WTC11 (cell line): Measurements from ENCODE around the gene UQCC3. TPM values are rescaled to one million over a fixed set of nuclear protein-coding genes. Genes with fewer than 3 reads are reported as not detected.
A peak's percentile ranks its signal among the peaks of the same experiment; 100 is the strongest.

Experiments used
- ATF1 ChIP-seq: sonication (generic); formaldehyde crosslinking; IDR thresholded peaks from 2 replicates; pipeline ENCODE4 v1.8.1; 2023; ENCODE audit warnings: mild to moderate bottlenecking, moderate library complexity, missing genetic modification reagents
- CBFB ChIP-seq: sonication (generic); formaldehyde crosslinking; IDR thresholded peaks from 2 replicates; pipeline ENCODE4 v1.8.1; 2022; ENCODE audit warnings: mild to moderate bottlenecking, low read depth, missing genetic modification reagents
- ELF4 ChIP-seq: sonication (generic); formaldehyde crosslinking; IDR thresholded peaks from 2 replicates; pipeline ENCODE4 v1.8.1; 2022; ENCODE audit warnings: low read depth, mild to moderate bottlenecking, moderate library complexity, missing genetic modification reagents
- ETV6 ChIP-seq: sonication (generic); formaldehyde crosslinking; IDR thresholded peaks from 2 replicates; pipeline ENCODE4 v1.8.1; 2022; ENCODE audit warnings: mild to moderate bottlenecking, missing genetic modification reagents
- FOXP1 ChIP-seq: sonication (generic); formaldehyde crosslinking; IDR thresholded peaks from 2 replicates; pipeline ENCODE4 v1.8.0; 2022; ENCODE audit warnings: missing genetic modification reagents, mild to moderate bottlenecking, moderate library complexity, borderline replicate concordance
- IRF2 ChIP-seq: sonication (generic); formaldehyde crosslinking; IDR thresholded peaks from 2 replicates; pipeline ENCODE4 v1.8.0; 2022; ENCODE audit warnings: low read depth, missing genetic modification reagents, borderline replicate concordance
- JUN ChIP-seq: sonication (generic); formaldehyde crosslinking; IDR thresholded peaks from 2 replicates; pipeline ENCODE4 v1.8.0; 2023; ENCODE audit warnings: mild to moderate bottlenecking, missing genetic modification reagents
- NFYB ChIP-seq: sonication (generic); formaldehyde crosslinking; conservative IDR thresholded peaks from 2 replicates; pipeline ENCODE4 v1.8.0; 2022; ENCODE audit warnings: low read depth, missing genetic modification reagents
- NR2C2 ChIP-seq: sonication (generic); formaldehyde crosslinking; IDR thresholded peaks from 2 replicates; pipeline ENCODE4 v1.8.0; 2022; ENCODE audit warnings: mild to moderate bottlenecking, missing genetic modification reagents
- RELA ChIP-seq: sonication (generic); formaldehyde crosslinking; IDR thresholded peaks from 2 replicates; pipeline ENCODE4 v1.8.1; 2022; ENCODE audit warnings: missing genetic modification reagents, mild to moderate bottlenecking, borderline replicate concordance
- SP1 ChIP-seq: sonication (generic); formaldehyde crosslinking; conservative IDR thresholded peaks from 2 replicates; pipeline ENCODE4 v1.8.1; 2022; ENCODE audit warnings: missing genetic modification reagents
- ZNF121 ChIP-seq: sonication (generic); formaldehyde crosslinking; IDR thresholded peaks from 2 replicates; pipeline ENCODE4 v1.8.0; 2023; ENCODE audit warnings: missing genetic modification reagents
- ZNF416 ChIP-seq: fragments of 250-450 bp; sonication (Bioruptor Pico); IDR thresholded peaks from 2 replicates; pipeline ENCODE4 v1.9.0; 2021; ENCODE audit warnings: mild to moderate bottlenecking, inconsistent platforms
- total RNA-seq: library from RNA; stranded (reverse); gene quantifications from 3 replicates; pipeline ENCODE4 v1.2.3, GENCODE V29; 2021
- TF ChIP-seq, protein P1 (sequence below): sonication (generic); formaldehyde crosslinking; IDR thresholded peaks from 2 replicates; pipeline ENCODE4 v1.8.0; 2022; ENCODE audit warnings: mild to moderate bottlenecking, missing genetic modification reagents
- TF ChIP-seq, protein P2 (sequence below): sonication (generic); formaldehyde crosslinking; IDR thresholded peaks from 2 replicates; pipeline ENCODE4 v1.8.0; 2023; ENCODE audit warnings: mild to moderate bottlenecking, missing genetic modification reagents
- TF ChIP-seq, protein P3 (sequence below): sonication (generic); formaldehyde crosslinking; IDR thresholded peaks from 2 replicates; pipeline ENCODE4 v1.8.0; 2022; ENCODE audit warnings: mild to moderate bottlenecking, missing genetic modification reagents
- TF ChIP-seq, protein P4 (sequence below): fragments of 250-450 bp; sonication (Bioruptor Pico); conservative IDR thresholded peaks from 2 replicates; pipeline ENCODE4 v1.9.0; 2021; ENCODE audit warnings: mild to moderate bottlenecking
- TF ChIP-seq, protein P5 (sequence below): sonication (generic); formaldehyde crosslinking; IDR thresholded peaks from 2 replicates; pipeline ENCODE4 v1.8.1; 2022; ENCODE audit warnings: mild to moderate bottlenecking, moderate library complexity, missing genetic modification reagents
- TF ChIP-seq, protein P6 (sequence below): sonication (generic); formaldehyde crosslinking; conservative IDR thresholded peaks from 2 replicates; pipeline ENCODE4 v1.8.1; 2023; ENCODE audit warnings: mild to moderate bottlenecking, low read depth, missing genetic modification reagents, moderate library complexity
- TF ChIP-seq, protein P7 (sequence below): sonication (generic); formaldehyde crosslinking; IDR thresholded peaks from 2 replicates; pipeline ENCODE4 v1.8.1; 2022; ENCODE audit warnings: missing genetic modification reagents, borderline replicate concordance
- TF ChIP-seq, protein P8 (sequence below): sonication (generic); formaldehyde crosslinking; IDR thresholded peaks from 2 replicates; pipeline ENCODE4 v1.8.1; 2023; ENCODE audit warnings: mild to moderate bottlenecking, missing genetic modification reagents, moderate library complexity
- TF ChIP-seq, protein P9 (sequence below): fragments of 250-450 bp; sonication (Bioruptor Pico); IDR thresholded peaks from 2 replicates; pipeline ENCODE4 v1.9.0; 2021; ENCODE audit warnings: mild to moderate bottlenecking
- TF ChIP-seq, protein P10 (sequence below): fragments of 250-450 bp; sonication (Bioruptor Pico); IDR thresholded peaks from 2 replicates; pipeline ENCODE4 v1.8.0; 2021; ENCODE audit warnings: mild to moderate bottlenecking

Gene UQCC3
- total RNA-seq, 1 experiment from 2014 or later = 18.1 TPM

DNA sequence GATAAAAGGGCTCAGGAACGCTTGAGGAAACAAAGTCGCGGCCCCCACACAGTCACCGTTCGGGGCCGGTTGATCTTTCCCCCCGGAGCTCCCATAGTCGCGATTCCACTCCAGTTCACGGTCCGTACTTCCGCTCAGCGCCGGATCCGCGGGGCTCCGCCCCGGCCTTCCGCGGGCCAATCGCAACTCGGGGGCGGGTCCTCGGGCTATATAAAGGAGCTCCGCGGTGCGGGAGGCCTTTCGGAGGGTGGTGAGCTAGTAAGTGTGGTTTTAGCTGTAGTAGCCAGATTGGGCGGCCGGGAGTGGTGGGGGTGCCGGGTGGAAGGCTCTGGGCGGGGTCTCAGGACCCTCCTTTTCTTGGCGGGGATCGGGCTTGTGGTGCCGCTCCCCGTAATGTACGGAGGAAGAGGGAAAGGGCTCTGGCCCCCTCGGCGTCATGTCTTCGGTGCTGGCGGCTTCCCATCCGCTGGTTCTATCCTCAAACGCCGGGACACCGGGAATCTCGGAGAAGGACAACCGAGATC is 6.3 kb upstream of the UQCC3 start, which contains the start of the genes C11orf98 and CSKMT (continued):
- TF ChIP-seq, protein P1, sequence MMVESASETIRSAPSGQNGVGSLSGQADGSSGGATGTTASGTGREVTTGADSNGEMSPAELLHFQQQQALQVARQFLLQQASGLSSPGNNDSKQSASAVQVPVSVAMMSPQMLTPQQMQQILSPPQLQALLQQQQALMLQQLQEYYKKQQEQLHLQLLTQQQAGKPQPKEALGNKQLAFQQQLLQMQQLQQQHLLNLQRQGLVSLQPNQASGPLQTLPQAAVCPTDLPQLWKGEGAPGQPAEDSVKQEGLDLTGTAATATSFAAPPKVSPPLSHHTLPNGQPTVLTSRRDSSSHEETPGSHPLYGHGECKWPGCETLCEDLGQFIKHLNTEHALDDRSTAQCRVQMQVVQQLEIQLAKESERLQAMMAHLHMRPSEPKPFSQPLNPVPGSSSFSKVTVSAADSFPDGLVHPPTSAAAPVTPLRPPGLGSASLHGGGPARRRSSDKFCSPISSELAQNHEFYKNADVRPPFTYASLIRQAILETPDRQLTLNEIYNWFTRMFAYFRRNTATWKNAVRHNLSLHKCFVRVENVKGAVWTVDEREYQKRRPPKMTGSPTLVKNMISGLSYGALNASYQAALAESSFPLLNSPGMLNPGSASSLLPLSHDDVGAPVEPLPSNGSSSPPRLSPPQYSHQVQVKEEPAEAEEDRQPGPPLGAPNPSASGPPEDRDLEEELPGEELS (CRISPR knock-in tag) = peak; percentile 27; the same call in 1 of the 2 replicates
- TF ChIP-seq RELA (CRISPR knock-in tag) (no peak), ETV6 (CRISPR knock-in tag) (peak; percentile 44), CBFB (CRISPR knock-in tag) (no peak), ZNF416 (CRISPR knock-in tag) (peak; percentile 88; the same call in 1 of the 2 replicates), SP1 (CRISPR knock-in tag) (peak; percentile 99), IRF2 (no peak), NR2C2 (CRISPR knock-in tag) (no peak), JUN (CRISPR knock-in tag) (no peak; the same call in 1 of the 2 replicates), NFYB (CRISPR knock-in tag) (peak; percentile 80), ATF1 (CRISPR knock-in tag) (0 out of 2 replicates have a peak, but pooled peaks have one; percentile 37), ZNF121 (CRISPR knock-in tag) (no peak), FOXP1 (CRISPR knock-in tag) (no peak; the same call in none of the 2 replicates), ELF4 (no peak)
- TF ChIP-seq, protein P2, sequence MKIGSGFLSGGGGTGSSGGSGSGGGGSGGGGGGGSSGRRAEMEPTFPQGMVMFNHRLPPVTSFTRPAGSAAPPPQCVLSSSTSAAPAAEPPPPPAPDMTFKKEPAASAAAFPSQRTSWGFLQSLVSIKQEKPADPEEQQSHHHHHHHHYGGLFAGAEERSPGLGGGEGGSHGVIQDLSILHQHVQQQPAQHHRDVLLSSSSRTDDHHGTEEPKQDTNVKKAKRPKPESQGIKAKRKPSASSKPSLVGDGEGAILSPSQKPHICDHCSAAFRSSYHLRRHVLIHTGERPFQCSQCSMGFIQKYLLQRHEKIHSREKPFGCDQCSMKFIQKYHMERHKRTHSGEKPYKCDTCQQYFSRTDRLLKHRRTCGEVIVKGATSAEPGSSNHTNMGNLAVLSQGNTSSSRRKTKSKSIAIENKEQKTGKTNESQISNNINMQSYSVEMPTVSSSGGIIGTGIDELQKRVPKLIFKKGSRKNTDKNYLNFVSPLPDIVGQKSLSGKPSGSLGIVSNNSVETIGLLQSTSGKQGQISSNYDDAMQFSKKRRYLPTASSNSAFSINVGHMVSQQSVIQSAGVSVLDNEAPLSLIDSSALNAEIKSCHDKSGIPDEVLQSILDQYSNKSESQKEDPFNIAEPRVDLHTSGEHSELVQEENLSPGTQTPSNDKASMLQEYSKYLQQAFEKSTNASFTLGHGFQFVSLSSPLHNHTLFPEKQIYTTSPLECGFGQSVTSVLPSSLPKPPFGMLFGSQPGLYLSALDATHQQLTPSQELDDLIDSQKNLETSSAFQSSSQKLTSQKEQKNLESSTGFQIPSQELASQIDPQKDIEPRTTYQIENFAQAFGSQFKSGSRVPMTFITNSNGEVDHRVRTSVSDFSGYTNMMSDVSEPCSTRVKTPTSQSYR = no peak
- TF ChIP-seq, protein P3, sequence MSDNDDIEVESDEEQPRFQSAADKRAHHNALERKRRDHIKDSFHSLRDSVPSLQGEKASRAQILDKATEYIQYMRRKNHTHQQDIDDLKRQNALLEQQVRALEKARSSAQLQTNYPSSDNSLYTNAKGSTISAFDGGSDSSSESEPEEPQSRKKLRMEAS (CRISPR knock-in tag) = peak; percentile 31; the same call in 1 of the 2 replicates
- TF ChIP-seq, protein P4, sequence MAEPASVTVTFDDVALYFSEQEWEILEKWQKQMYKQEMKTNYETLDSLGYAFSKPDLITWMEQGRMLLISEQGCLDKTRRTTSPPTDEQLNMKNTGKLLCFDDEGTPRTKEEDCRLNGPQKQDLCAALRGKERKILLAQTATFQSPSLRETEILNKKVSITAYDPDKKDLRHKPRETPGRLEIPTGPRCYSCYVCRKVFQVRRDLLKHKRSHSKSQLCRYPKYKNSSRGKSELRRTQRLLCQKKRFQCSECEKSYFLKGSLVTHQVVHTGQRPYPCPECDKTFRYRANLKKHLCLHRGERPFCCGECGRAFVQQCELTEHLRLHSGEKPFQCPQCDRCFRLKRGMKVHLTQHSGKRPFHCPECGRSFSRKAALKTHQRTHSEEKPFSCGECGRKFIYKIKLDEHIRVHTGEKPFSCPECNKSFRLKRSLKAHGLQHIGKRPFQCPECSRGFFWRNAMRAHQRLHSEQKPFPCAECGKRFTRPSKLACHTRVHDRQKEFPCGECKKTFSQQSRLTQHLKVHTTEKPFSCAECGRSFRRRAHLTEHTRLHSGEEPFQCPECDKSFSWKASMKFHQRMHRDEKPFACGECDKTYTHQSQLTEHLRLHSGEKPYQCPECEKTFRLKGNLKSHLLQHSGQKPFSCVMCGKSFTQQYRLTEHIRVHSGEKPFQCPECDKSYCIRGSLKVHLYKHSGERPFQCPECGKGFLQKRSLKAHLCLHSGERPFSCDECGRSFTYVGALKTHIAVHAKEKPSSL (CRISPR knock-in tag) = peak; percentile 92
- TF ChIP-seq, protein P5, sequence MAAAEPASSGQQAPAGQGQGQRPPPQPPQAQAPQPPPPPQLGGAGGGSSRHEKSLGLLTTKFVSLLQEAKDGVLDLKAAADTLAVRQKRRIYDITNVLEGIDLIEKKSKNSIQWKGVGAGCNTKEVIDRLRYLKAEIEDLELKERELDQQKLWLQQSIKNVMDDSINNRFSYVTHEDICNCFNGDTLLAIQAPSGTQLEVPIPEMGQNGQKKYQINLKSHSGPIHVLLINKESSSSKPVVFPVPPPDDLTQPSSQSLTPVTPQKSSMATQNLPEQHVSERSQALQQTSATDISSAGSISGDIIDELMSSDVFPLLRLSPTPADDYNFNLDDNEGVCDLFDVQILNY (CRISPR knock-in tag) = 0 out of 2 replicates have a peak, but pooled peaks have one; percentile 21
- TF ChIP-seq, protein P6, sequence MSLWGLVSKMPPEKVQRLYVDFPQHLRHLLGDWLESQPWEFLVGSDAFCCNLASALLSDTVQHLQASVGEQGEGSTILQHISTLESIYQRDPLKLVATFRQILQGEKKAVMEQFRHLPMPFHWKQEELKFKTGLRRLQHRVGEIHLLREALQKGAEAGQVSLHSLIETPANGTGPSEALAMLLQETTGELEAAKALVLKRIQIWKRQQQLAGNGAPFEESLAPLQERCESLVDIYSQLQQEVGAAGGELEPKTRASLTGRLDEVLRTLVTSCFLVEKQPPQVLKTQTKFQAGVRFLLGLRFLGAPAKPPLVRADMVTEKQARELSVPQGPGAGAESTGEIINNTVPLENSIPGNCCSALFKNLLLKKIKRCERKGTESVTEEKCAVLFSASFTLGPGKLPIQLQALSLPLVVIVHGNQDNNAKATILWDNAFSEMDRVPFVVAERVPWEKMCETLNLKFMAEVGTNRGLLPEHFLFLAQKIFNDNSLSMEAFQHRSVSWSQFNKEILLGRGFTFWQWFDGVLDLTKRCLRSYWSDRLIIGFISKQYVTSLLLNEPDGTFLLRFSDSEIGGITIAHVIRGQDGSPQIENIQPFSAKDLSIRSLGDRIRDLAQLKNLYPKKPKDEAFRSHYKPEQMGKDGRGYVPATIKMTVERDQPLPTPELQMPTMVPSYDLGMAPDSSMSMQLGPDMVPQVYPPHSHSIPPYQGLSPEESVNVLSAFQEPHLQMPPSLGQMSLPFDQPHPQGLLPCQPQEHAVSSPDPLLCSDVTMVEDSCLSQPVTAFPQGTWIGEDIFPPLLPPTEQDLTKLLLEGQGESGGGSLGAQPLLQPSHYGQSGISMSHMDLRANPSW (CRISPR knock-in tag) = no peak
- TF ChIP-seq, protein P7, sequence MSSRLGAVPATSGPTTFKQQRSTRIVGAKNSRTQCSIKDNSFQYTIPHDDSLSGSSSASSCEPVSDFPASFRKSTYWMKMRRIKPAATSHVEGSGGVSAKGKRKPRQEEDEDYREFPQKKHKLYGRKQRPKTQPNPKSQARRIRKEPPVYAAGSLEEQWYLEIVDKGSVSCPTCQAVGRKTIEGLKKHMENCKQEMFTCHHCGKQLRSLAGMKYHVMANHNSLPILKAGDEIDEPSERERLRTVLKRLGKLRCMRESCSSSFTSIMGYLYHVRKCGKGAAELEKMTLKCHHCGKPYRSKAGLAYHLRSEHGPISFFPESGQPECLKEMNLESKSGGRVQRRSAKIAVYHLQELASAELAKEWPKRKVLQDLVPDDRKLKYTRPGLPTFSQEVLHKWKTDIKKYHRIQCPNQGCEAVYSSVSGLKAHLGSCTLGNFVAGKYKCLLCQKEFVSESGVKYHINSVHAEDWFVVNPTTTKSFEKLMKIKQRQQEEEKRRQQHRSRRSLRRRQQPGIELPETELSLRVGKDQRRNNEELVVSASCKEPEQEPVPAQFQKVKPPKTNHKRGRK = no peak
- TF ChIP-seq, protein P8, sequence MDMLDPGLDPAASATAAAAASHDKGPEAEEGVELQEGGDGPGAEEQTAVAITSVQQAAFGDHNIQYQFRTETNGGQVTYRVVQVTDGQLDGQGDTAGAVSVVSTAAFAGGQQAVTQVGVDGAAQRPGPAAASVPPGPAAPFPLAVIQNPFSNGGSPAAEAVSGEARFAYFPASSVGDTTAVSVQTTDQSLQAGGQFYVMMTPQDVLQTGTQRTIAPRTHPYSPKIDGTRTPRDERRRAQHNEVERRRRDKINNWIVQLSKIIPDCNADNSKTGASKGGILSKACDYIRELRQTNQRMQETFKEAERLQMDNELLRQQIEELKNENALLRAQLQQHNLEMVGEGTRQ (CRISPR knock-in tag) = no peak
- TF ChIP-seq, protein P9, sequence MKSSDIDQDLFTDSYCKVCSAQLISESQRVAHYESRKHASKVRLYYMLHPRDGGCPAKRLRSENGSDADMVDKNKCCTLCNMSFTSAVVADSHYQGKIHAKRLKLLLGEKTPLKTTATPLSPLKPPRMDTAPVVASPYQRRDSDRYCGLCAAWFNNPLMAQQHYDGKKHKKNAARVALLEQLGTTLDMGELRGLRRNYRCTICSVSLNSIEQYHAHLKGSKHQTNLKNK = peak; percentile 92
- TF ChIP-seq, protein P10, sequence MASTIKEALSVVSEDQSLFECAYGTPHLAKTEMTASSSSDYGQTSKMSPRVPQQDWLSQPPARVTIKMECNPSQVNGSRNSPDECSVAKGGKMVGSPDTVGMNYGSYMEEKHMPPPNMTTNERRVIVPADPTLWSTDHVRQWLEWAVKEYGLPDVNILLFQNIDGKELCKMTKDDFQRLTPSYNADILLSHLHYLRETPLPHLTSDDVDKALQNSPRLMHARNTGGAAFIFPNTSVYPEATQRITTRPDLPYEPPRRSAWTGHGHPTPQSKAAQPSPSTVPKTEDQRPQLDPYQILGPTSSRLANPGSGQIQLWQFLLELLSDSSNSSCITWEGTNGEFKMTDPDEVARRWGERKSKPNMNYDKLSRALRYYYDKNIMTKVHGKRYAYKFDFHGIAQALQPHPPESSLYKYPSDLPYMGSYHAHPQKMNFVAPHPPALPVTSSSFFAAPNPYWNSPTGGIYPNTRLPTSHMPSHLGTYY (CRISPR knock-in tag) = peak; percentile 89; the same call in 1 of the 2 replicates
